Tibial nerve (tissue), 4 donors: ENCODE measurements around the gene PEMT.

Experiments used
- CTCF ChIP-seq, 5 experiments: fragments of 200-600 bp in 3 of 5; fragments of 450-650 bp in 2 of 5; sonication (generic) in 3 of 5; IDR thresholded peaks; one replicate each; pipeline ENCODE4 v1.5.1; 2016 to 2019; ENCODE audit warnings: antibody characterized with exemption in 5 of 5, mild to moderate bottlenecking in 3 of 5, moderate library complexity in 2 of 5
- EP300 ChIP-seq, 2 donors: sonication (generic); formaldehyde crosslinking; IDR thresholded peaks; one replicate each; pipeline ENCODE4 v1.6.1; 2017; ENCODE audit warnings: antibody characterized with exemption in 2 of 2, mild to moderate bottlenecking in 1 of 2

GRCh38 chr17:17541640-17542001 is 49.9 kb downstream of the PEMT start:
- TF ChIP-seq EP300 (IDR thresholded peaks at IDR 0.05) (no peak), CTCF (IDR thresholded peaks at IDR 0.05) (no peak)
